H1 (cell line): ENCODE measurements around the gene DCAF17. TPM values are rescaled to one million over a fixed set of nuclear protein-coding genes. Genes with fewer than 3 reads are reported as not detected.

Experiments used
- ASH2L ChIP-seq: fragments of 200-600, 300-600 bp; sonication (generic); IDR thresholded peaks from one replicate; pipeline ENCODE4 v1.7.1; 2017; ENCODE audit warnings: low read length
- BCL11A ChIP-seq, 2 experiments: IDR thresholded peaks; one replicate each; pipeline ENCODE4 v1.6.1; 2011; ENCODE audit warnings: low read depth in 2 of 2, low read length in 2 of 2, mild to moderate bottlenecking in 2 of 2
- BRCA1 ChIP-seq: IDR thresholded peaks from 2 replicates; pipeline ENCODE4 v1.6.1; 2012; ENCODE audit warnings: low read depth, low read length, improper control_type of control experiment
- CHD1 ChIP-seq: IDR thresholded peaks from 2 replicates; pipeline ENCODE4 v1.6.1; 2012; ENCODE audit warnings: low read depth, low read length, improper control_type of control experiment
- CHD7 ChIP-seq: fragments of 300-600 bp; sonication (generic); IDR thresholded peaks from 2 replicates; pipeline ENCODE4 v1.7.1; 2012; ENCODE audit warnings: low read length, moderate library complexity, mild to moderate bottlenecking, inconsistent platforms; ENCODE audit not compliant: insufficient replicate concordance
- E2F6 ChIP-seq: IDR thresholded peaks from 2 replicates; pipeline ENCODE4 v1.6.1; 2012; ENCODE audit warnings: inconsistent platforms
- EZH2 ChIP-seq: fragments of 200-600 bp; sonication (generic); IDR thresholded peaks from 2 replicates; pipeline ENCODE4 v1.7.1; 2012; ENCODE audit warnings: low read depth, mild to moderate bottlenecking, moderate library complexity, low read length, inconsistent platforms; ENCODE audit not compliant: severe bottlenecking
- JUND ChIP-seq: IDR thresholded peaks from 2 replicates; pipeline ENCODE4 v1.6.1; 2011; ENCODE audit warnings: mild to moderate bottlenecking, improper control_type of control experiment, low read length
- YY1 ChIP-seq: IDR thresholded peaks from 2 replicates; pipeline ENCODE4 v1.6.1; 2011; ENCODE audit warnings: low read depth, mild to moderate bottlenecking, low read length
- polyA plus RNA-seq, 7 experiments: library from polyadenylated mRNA; depleted of rRNA in 3 of 7; stranded (reverse) in 5 of 7; unstranded in 2 of 7; fragments of >200 nt in 5 of 7; fragments of 200-250 nt in 2 of 7; gene quantifications; 1 replicate in 5 of 7; 2 replicates in 1 of 7; 4 replicates in 1 of 7; pipeline versions ENCODE4 v1.2.1 to v1.2.3, GENCODE V29; 2011 to 2013; ENCODE audit warnings: missing spikeins in 2 of 7, mixed read lengths in 2 of 7
- total RNA-seq: library from RNA; stranded (reverse); fragmentation: NEBNext Ultra II Directional; extraction: Animal tissue kit (Norgen Biotek cat#: 25700); gene quantifications from 2 replicates; pipeline ENCODE4 v1.2.1, GENCODE V29; 2021

The DCAF17 gene
- total and polyA plus RNA-seq, 2 of the 8 experiments (the other 6 are each of a cell fraction or from before 2014, with no cell fraction given): 10.7 to 30.0 TPM

GRCh38 chr2:171512014-171512413 is 78.0 kb downstream of the DCAF17 start (continued):
- TF ChIP-seq CHD7 (no peak), JUND (no peak), BRCA1 (no peak), CHD1 (no peak), ASH2L (no peak), YY1 (no peak), BCL11A (IDR thresholded peaks at IDR 0.05; ENCODE audit: low read depth in 2 of 2, low read length in 2 of 2) (no peak), E2F6 (no peak), EZH2 (no peak)
